NOMO-1 treated with dmso at 0.1 percent for 144 hours (cell line): ENCODE measurements around the gene CSKMT.
"Not testable (repeated sequence)": the region's sequence is repeated elsewhere in the genome, so short reads cannot be mapped to it uniquely, and the experiment has no call there.

Experiments
- DNase-seq: peaks from one replicate; lab custom pipeline; 2025; ENCODE audit not compliant: unreplicated experiment; lab: John Stamatoyannopoulos, UW

Gene CSKMT

GRCh38 chr11:62654297-62654696 is 10.8 kb upstream of the CSKMT start:
- DNase-seq = no peak

GRCh38 chr11:62656796-62657429 is 8.2 kb upstream of the CSKMT start:
- peak; percentile 7 for DNase-seq

DNA sequence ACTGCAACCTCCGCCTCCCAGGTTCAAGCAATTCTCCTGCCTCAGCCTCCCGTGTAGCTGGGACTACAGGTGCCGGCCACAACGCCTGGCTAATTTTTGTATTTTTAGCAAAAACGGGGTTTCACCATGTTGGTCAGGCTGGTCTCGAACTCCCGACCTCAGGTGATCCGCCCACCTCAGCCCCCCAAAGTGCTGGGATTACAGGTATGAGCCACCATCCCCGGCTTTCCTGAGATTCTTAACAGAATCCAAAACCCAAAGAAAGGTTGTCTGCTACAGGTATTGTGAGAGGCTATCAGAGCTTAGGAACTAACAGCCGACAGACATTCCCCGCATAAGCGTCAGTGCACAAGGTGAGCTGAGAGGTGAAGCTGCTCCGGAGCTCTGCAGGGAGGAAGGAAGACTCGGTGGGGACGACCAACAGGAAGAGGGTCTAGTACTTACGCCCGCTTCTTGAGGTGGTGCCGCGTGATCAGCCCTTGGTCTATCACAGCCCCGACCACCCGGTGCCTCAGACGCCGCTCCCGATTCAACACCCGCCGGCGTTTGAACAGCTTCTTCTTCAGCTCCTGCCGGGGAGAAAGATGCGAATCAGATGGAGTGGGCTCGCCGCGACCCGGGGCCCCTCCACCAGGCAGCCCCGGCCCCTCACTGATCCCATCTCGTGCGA is 572 bp upstream of the CSKMT start:
- DNase-seq = peak; percentile 72

DNA sequence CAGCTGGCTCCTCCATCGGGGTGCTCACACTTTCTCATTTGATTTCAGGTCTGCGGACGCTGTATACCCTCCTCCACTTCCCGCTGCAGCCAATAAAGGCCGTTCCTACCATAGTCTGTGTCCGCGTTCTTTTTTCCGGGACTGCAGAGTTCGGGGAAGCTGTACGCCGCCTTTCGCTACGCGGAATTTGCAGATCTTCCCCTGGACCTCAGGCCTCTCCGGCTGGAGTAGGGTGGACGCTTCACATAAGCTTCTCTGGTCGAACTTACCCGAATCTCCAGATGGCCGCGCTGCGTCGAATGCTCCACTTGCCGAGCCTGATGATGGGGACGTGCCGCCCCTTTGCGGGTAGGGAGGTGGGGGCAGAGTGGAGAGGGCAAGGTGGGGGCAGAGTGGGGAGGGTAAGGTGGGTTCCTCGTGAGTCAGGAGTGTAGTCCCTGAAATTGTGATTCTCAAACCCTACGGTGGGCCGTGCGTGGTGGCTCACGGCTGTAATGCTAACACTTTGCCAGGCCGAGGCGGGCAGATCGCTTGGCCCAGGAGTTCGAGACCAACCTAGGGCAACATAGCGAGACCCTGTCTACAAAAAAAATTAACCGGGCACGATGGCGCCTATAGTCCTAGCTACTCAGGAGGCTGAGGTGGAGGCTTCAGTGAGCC is 617 bp downstream of the CSKMT start:
- peak; percentile 22 for DNase-seq

DNA sequence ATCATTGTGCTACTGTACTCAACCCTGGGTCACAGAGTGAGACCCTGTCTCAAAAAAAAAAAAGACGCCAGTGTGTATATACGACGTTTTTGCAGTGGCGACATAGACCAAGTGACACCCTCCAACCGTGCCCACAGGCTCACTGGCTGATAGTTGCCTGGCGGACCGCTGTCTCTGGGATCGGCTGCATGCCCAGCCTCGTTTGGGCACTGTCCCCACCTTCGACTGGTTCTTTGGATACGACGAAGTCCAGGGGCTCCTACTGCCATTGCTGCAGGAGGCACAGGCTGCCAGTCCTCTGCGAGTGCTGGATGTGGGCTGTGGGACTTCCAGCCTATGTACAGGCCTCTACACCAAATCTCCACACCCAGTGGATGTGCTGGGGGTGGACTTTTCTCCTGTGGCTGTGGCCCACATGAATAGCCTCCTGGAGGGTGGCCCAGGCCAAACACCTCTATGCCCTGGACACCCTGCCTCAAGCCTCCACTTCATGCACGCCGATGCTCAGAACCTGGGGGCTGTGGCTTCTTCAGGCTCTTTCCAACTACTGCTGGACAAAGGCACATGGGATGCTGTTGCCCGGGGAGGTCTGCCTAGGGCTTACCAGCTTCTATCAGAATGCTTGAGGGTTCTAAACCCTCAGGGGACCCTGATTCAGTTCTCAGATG is 1.3 kb downstream of the CSKMT start:
- DNase-seq = no peak

- no peak for DNase-seq
Observed at GRCh38 chr11:62667460-62667859, 2.3 kb downstream of the CSKMT start.

DNA sequence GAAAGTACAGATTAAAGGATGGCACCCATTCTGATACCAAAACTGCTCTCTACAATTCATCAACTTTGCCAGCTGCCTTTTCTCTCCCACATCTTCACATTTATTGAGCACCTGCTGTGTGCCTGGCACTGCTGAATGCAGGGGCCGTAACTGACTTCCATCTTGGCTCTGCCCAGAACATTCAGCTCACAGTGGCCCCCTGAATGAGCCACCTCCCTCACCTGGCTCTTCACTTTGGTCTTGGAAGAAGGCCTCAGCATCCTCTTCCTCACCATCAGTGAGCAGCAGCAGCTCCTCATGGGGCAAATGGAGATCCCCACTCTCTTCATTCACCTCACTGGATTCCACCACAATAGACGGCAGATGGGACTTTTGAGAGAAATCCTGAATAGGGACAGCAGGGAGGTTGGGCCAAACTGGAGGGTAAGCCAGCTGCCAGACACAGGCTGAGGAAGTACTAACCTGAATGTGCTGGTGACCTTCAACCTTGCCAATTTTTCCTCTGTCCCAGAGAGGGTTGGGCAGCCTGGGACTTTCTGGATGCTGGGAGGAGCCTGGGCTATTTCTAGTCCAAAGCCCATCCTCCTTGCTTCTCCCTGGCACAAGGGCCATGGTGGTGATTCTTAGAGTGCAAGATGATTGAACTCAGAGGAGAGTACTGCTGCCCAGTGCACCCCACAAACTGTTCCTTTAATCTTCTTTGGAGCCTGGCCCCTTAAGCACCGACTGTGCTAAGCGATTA is 4.5 kb downstream of the CSKMT start:
- no peak for DNase-seq

- peak; percentile 59 for DNase-seq
Observed at GRCh38 chr11:62671236-62671607, 6.1 kb downstream of the CSKMT start.

DNA sequence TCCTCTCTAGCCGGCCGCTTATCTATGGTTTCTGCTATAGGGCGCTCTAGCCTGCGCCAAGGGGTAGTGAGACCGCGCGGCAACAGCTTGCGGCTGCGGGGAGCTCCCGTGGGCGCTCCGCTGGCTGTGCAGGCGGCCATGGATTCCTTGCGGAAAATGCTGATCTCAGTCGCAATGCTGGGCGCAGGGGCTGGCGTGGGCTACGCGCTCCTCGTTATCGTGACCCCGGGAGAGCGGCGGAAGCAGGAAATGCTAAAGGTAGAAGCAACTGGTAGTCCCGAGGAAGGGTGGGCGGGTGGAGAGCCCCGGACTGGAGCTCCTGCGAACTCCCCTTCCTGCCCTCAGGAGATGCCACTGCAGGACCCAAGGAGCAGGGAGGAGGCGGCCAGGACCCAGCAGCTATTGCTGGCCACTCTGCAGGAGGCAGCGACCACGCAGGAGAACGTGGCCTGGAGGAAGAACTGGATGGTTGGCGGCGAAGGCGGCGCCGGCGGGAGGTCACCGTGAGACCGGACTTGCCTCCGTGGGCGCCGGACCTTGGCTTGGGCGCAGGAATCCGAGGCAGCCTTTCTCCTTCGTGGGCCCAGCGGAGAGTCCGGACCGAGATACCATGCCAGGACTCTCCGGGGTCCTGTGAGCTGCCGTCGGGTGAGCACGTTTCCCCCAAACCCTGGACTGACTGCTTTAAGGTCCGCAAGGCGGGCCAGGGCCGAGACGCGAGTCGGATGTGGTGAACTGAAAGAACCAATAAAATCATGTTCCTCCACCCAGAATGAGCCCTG is 6.7 kb downstream of the CSKMT start, which contains the start of the genes LBHD1 and UQCC3:
TSS of gene LBHD1 (minus strand) at position 660 of the 782 bp plus-strand sequence. CDS start 2,236 bp downstream, outside the sequence.
TSS of gene UQCC3 (plus strand) at position 66 of the 782 bp plus-strand sequence. CDS start at position 139, 73 bp downstream.
- DNase-seq = peak; percentile 92

- no peak for DNase-seq
Observed at GRCh38 chr11:62673196-62673525, 8.0 kb downstream of the CSKMT start.

GRCh38 chr11:62675415-62675814 is 10.3 kb downstream of the CSKMT start:
- DNase-seq = not testable (repeated sequence)

- no peak for DNase-seq
Observed at GRCh38 chr11:62676698-62677097, 11.6 kb downstream of the CSKMT start.

GRCh38 chr11:62677156-62677555 is 12.0 kb downstream of the CSKMT start:
- no peak for DNase-seq

GRCh38 chr11:62677714-62678113 is 12.6 kb downstream of the CSKMT start:
- DNase-seq = no peak

DNA sequence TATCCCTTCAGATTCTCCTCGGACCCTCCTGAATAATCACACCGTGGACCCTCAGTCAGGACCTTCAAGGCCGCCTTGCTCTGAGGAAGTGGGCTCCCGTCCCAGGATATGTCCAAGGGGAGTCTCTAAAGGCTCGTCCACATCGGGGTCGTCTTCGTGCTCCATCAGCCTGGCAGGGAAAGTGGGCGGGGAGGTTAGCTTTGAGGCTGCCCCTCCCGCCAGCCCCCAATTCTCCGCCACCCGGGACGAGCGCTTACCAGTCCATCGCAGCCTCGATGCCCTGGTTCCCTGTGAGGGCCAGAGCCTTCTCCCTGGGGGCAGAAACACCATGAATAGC is 13.3 kb downstream of the CSKMT start:
- DNase-seq = no peak

DNA sequence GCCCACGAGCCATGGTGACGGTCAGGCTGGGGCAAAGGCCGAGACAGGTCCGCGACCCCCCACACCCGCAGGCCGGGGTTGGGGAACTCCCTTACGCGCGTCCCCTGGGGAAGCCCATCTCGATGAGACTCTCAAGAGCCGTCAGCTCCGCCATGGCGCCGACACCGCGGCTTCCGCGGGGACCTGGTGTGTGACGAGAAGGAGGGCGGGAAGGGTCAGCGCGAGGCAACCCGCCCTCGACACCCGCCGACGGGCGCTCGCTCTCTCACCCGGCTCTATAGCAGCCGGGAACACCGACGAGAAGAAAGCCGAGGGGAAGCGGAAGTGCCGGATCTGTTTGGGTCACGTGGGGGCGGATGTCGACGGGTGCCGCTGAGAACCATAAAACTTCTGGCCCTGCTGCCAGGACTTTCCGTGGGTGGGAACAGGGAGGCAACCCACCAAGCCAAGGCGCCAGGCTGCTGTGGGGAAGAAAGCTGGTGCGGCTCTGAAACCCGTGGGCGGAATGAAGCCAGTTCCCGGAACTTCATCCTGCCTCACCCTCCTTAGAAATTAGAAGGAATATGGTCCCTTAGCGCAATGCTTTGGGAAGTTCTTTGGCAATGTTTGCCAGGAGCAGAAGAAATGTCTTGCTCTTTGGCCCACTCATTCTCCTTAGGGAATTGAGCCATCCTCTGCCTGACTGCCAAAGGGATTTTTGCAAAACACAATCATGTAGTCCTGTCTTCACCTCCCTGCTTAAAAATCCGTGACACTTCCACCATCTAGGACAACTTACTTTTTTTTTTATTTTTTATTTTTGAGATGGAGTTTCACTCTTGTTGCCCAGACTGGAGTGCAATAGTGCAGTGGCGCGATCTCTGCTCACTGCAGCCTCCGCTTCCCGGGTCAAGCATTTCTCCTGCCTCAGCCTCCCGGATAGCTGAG is 13.9 kb downstream of the CSKMT start, which contains the start of gene UBXN1:
TSS of gene UBXN1 (minus strand) at position 304 of the 927 bp plus-strand sequence. CDS start at position 154, 150 bp downstream.
- DNase-seq = peak; percentile 89

DNA sequence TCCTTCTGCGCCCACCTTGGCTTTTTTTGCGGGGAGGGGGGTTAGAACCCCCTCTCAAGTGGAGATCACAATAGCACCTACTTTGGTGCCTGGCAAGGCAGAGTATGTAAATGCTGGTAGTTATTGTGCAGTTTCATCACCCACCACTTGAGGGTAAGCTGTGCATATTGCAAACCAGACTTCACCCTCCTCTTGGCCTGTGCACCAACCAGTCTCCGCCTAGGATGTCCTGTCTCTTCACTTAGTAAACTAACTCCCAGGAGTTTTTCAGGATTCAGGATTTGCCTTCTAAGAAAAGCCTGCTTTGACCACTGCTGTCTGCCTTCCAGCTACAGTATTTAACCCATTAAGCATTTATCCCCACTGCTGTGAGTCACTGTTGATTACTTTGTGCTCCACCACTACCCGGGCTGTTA is 15.7 kb downstream of the CSKMT start:
- DNase-seq = peak; percentile 9

GRCh38 chr11:62682518-62682917 is 17.4 kb downstream of the CSKMT start:
- no peak for DNase-seq
